Vagina (tissue), 2 donors: ENCODE results near the gene MACROD2. TPM values are rescaled to one million over a fixed set of nuclear protein-coding genes. Genes with fewer than 3 reads are reported as not detected.

ENCODE experiments used
- DNase-seq, 2 donors: peaks; one replicate each; pipeline ENCODE4 v3.0.0-alpha.2; 2017; ENCODE audit errors: extremely low spot score in 2 of 2
- H3K27ac ChIP-seq: fragments of 200-600 bp; sonication (generic); one replicate; pipeline ENCODE4 v1.5.1; 2019
- H3K27me3 ChIP-seq: fragments of 200-600 bp; sonication (generic); one replicate; pipeline ENCODE4 v1.5.1; 2019
- H3K36me3 ChIP-seq, 2 donors: fragments of 200-600 bp; sonication (generic); one replicate each; pipeline ENCODE4 v1.5.1; 2017 to 2019
- H3K4me1 ChIP-seq: fragments of 200-600 bp; sonication (generic); one replicate; pipeline ENCODE4 v1.5.1; 2019
- H3K4me3 ChIP-seq, 2 donors: fragments of 200-600 bp; sonication (generic); 1 replicate in 1 of 2; 2 replicates in 1 of 2; pipeline ENCODE4 v1.5.1; 2016 to 2019
- H3K9me3 ChIP-seq: fragments of 200-600 bp; sonication (generic); one replicate; pipeline ENCODE4 v1.5.1; 2019
- POLR2A ChIP-seq, 2 donors: fragments of 450-650 bp; IDR thresholded peaks; one replicate each; pipeline ENCODE4 v1.6.1; 2017; ENCODE audit warnings: antibody characterized with exemption in 2 of 2, mild to moderate bottlenecking in 2 of 2, moderate library complexity in 2 of 2
- POLR2AphosphoS5 ChIP-seq, 2 donors: sonication (generic); formaldehyde crosslinking; IDR thresholded peaks; one replicate each; pipeline ENCODE4 v1.9.0; 2017; ENCODE audit warnings: antibody characterized with exemption in 2 of 2, mild to moderate bottlenecking in 2 of 2, low read depth in 1 of 2; ENCODE audit not compliant: insufficient read depth in 1 of 2
- intact Hi-C: fragments of 100-400 bp; cut with DNase I; formaldehyde crosslinking; loops from one replicate; pipeline ENCODE4 v1.15.1; 2023
- total RNA-seq: library from RNA; depleted of rRNA; stranded (reverse); fragments of >200 nt; gene quantifications from one replicate; pipeline ENCODE4 v1.2.3, GENCODE V29; 2016
- TF ChIP-seq, protein P1 (sequence below), 3 experiments: fragments of 450-650 bp in 2 of 3; fragments of 200-600 bp in 1 of 3; sonication (generic) in 1 of 3; IDR thresholded peaks; one replicate each; pipeline ENCODE4 v1.5.1; 2017 to 2019; ENCODE audit warnings: antibody characterized with exemption in 3 of 3, mild to moderate bottlenecking in 2 of 3, moderate library complexity in 2 of 3

The MACROD2 gene
- total RNA-seq, 1 donor from 2014 or later, result 12.5 TPM

DNA sequence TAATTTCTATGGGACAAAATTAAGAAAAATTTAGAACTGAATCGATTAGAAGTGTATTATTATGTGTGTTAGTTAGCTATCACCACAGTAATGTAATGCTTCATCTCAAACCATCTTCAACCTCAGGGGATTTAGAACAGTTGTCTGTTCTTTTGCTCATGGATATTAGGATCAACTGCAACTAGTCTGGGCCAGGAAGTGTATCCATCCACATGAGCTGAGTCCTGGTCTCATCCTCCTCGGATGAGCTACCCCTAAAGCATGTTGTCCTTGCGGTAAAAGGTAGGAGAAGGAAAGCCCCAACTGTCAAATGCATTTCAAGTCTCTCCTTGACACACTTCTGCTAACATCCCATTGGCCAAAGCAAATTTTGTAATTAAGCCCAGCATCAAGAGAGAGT is 2040.3 kb downstream of the MACROD2 start:
- H3K27me3 ChIP-seq, result no peaks in the 10 kb centered on the region
- no peak overlapping the region for H3K27ac ChIP-seq
- no peak for DNase-seq
- no peak overlapping the region for H3K4me3 ChIP-seq
- H3K36me3 ChIP-seq, result no peaks in the 10 kb centered on the region
- no peaks in the 10 kb centered on the region for H3K9me3 ChIP-seq
- no peaks in the 10 kb centered on the region for H3K4me1 ChIP-seq
- intact Hi-C loops, result no loop called here
- TF ChIP-seq POLR2AphosphoS5 (IDR thresholded peaks at IDR 0.05; ENCODE audit: insufficient read depth in 1 of 2, low read depth in 1 of 2) (no peak), POLR2A (IDR thresholded peaks at IDR 0.05) (no peak)
- TF ChIP-seq, protein P1, sequence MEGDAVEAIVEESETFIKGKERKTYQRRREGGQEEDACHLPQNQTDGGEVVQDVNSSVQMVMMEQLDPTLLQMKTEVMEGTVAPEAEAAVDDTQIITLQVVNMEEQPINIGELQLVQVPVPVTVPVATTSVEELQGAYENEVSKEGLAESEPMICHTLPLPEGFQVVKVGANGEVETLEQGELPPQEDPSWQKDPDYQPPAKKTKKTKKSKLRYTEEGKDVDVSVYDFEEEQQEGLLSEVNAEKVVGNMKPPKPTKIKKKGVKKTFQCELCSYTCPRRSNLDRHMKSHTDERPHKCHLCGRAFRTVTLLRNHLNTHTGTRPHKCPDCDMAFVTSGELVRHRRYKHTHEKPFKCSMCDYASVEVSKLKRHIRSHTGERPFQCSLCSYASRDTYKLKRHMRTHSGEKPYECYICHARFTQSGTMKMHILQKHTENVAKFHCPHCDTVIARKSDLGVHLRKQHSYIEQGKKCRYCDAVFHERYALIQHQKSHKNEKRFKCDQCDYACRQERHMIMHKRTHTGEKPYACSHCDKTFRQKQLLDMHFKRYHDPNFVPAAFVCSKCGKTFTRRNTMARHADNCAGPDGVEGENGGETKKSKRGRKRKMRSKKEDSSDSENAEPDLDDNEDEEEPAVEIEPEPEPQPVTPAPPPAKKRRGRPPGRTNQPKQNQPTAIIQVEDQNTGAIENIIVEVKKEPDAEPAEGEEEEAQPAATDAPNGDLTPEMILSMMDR (IDR thresholded peaks at IDR 0.05), result no peak

DNA sequence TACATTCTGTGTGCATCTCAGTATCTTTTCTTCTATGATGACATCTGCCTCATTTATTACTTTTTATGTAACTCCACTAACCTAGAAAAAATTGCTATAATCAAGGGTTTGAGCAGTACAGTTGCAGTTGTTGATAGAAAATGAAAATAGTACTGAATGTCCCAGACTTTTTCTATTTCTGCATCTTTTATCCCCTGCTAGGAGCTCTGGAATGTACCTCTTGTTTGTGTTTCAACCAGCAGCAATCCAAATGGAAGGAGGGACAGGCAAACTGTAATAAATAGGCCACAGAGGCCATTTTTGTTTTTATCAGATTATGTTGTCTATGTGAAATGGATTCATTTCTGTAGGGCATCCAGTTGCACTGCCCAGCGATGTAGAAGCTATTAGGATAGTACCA is 2041.0 kb downstream of the MACROD2 start:
- no peak overlapping the region for H3K4me3 ChIP-seq
- intact Hi-C loops, result no loop called here
- H3K4me1 ChIP-seq, result no peaks in the 10 kb centered on the region
- H3K27ac ChIP-seq, result no peak overlapping the region
- TF ChIP-seq POLR2A (IDR thresholded peaks at IDR 0.05) (no peak), POLR2AphosphoS5 (IDR thresholded peaks at IDR 0.05; ENCODE audit: insufficient read depth in 1 of 2, low read depth in 1 of 2) (no peak)
- TF ChIP-seq, protein P1 (IDR thresholded peaks at IDR 0.05), result no peak
- H3K9me3 ChIP-seq, result no peaks in the 10 kb centered on the region
- H3K36me3 ChIP-seq, result no peaks in the 10 kb centered on the region
- no peak for DNase-seq
- H3K27me3 ChIP-seq, result no peaks in the 10 kb centered on the region

DNA sequence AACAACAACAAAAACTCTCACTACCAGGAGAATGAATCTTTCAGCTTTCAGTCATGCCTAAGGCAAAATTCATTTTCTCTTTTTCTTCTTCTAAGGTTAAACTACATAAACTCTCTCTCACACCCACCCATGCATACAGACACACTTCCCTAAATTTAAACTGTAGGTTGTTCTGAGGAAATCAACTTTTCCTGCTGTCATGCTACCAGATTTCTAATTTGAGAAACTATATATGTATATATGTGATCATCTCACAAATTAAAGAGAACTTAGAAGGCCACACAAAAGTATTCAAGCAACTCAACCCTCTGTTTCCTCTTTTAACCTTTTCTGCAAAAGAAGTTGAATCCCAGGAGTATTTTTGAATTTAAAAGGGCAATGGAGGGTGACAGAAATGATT is 2045.4 kb downstream of the MACROD2 start:
- no peak overlapping the region for H3K4me3 ChIP-seq
- DNase-seq, result no peak
- intact Hi-C loops, result no loop called here
- no peaks in the 10 kb centered on the region for H3K36me3 ChIP-seq
- H3K27ac ChIP-seq, result no peak overlapping the region
- no peaks in the 10 kb centered on the region for H3K9me3 ChIP-seq
- no peaks in the 10 kb centered on the region for H3K27me3 ChIP-seq
- no peaks in the 10 kb centered on the region for H3K4me1 ChIP-seq
- no peak for TF ChIP-seq POLR2AphosphoS5 (IDR thresholded peaks at IDR 0.05; ENCODE audit: insufficient read depth in 1 of 2, low read depth in 1 of 2)
- TF ChIP-seq POLR2A (IDR thresholded peaks at IDR 0.05), result no peak
- TF ChIP-seq, protein P1 (IDR thresholded peaks at IDR 0.05), result no peak

DNA sequence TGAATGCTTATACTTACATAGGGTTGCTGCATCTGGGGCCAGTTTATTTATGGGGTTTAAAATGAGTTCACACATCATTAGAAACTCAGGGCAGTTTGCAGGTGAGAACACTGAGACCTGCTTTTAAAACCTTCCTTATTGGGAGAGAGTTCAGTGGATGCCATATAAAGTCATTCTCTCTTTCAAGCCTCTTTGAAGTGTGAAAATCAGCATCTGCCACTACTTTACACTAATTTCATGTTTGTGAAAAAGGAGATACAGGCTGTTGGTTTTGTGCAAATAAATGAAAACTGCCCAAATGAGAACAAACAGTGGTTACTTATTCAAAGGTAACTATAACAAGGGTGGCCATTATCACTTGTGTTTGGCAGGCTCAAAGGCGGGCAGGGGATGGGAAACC is 2047.4 kb downstream of the MACROD2 start:
- DNase-seq, result no peak
- intact Hi-C loops, result no loop called here
- no peak overlapping the region for H3K27ac ChIP-seq
- H3K4me3 ChIP-seq, result no peak overlapping the region
- TF ChIP-seq POLR2AphosphoS5 (IDR thresholded peaks at IDR 0.05; ENCODE audit: insufficient read depth in 1 of 2, low read depth in 1 of 2), result no peak
- TF ChIP-seq, protein P1 (IDR thresholded peaks at IDR 0.05), result no peak
- TF ChIP-seq POLR2A (IDR thresholded peaks at IDR 0.05), result no peak
- H3K27me3 ChIP-seq, result no peaks in the 10 kb centered on the region
- H3K4me1 ChIP-seq, result no peaks in the 10 kb centered on the region
- no peaks in the 10 kb centered on the region for H3K9me3 ChIP-seq
- no peaks in the 10 kb centered on the region for H3K36me3 ChIP-seq

DNA sequence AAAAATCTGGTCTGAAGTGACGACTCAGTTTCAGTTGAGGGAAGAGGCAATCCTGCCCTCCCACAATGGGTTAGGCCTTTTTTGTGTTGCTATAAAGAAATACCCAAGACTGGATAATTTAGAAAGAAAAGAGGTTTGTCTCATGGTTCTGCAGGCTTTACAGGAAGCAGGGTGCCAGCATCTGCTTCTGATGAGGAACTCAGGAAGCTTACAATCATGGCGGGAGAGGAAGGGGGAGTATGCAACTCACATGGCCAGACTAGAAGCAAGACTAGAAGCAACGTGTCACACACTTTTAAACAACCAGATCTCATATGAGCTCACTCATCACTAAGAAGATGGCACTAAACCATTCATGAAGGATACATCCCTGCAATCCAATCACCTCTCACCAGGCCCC is 2048.6 kb downstream of the MACROD2 start:
- no peak for DNase-seq
- intact Hi-C loops, result no loop called here
- no peaks in the 10 kb centered on the region for H3K27me3 ChIP-seq

More for the DNA sequence above, 2048.6 kb downstream of the MACROD2 start:
- H3K36me3 ChIP-seq, result no peaks in the 10 kb centered on the region
- no peaks in the 10 kb centered on the region for H3K9me3 ChIP-seq
- no peak overlapping the region for H3K4me3 ChIP-seq
- no peak overlapping the region for H3K27ac ChIP-seq
- no peaks in the 10 kb centered on the region for H3K4me1 ChIP-seq
- TF ChIP-seq POLR2AphosphoS5 (IDR thresholded peaks at IDR 0.05; ENCODE audit: insufficient read depth in 1 of 2, low read depth in 1 of 2), result no peak
- TF ChIP-seq, protein P1 (IDR thresholded peaks at IDR 0.05), result no peak
- TF ChIP-seq POLR2A (IDR thresholded peaks at IDR 0.05), result no peak
